HepG2 (cell line): ENCODE results near the gene RASSF7. TPM values are rescaled to one million over a fixed set of nuclear protein-coding genes. Genes with fewer than 3 reads are reported as not detected.

ENCODE experiments used
- CHCHD3 ChIP-seq: sonication (generic); formaldehyde crosslinking; IDR thresholded peaks from 2 replicates; pipeline ENCODE4 v1.8.0; 2022; ENCODE audit warnings: mild to moderate bottlenecking, missing genetic modification reagents, moderate library complexity
- CHD2 ChIP-seq: IDR thresholded peaks from 2 replicates; pipeline ENCODE4 v1.6.1; 2011; ENCODE audit warnings: low read depth, low read length, improper control_type of control experiment
- EHMT2 ChIP-seq: fragments of 200-600 bp; sonication (generic); IDR thresholded peaks from 2 replicates; pipeline ENCODE4 v1.7.0; 2017; ENCODE audit warnings: antibody characterized with exemption, low read depth, low read length, borderline replicate concordance
- HNRNPK ChIP-seq: fragments of 200-400 bp; formaldehyde crosslinking; IDR thresholded peaks from 2 replicates; pipeline ENCODE4 v1.6.1; 2018; ENCODE audit warnings: low read length, low read depth, moderate library complexity, mild to moderate bottlenecking; ENCODE audit not compliant: poor library complexity, severe bottlenecking
- MIXL1 ChIP-seq: IDR thresholded peaks from 2 replicates; pipeline ENCODE4 v1.6.1; 2016
- MNT ChIP-seq: fragments of 450-650 bp; IDR thresholded peaks from 2 replicates; pipeline ENCODE4 v1.6.1; 2016
- MZF1 ChIP-seq: sonication (generic); formaldehyde crosslinking; IDR thresholded peaks from 2 replicates; pipeline ENCODE4 v1.8.1; 2023; ENCODE audit warnings: mild to moderate bottlenecking, missing genetic modification reagents, borderline replicate concordance
- RBM39 ChIP-seq: fragments of 200-400 bp; formaldehyde crosslinking; IDR thresholded peaks from one replicate; pipeline ENCODE4 v1.6.1; 2018; ENCODE audit warnings: antibody characterized with exemption, mild to moderate bottlenecking, low read depth, low read length; ENCODE audit not compliant: poor library complexity, severe bottlenecking
- SP2 ChIP-seq: sonication (generic); formaldehyde crosslinking; IDR thresholded peaks from 2 replicates; pipeline ENCODE4 v1.5.1; 2020; ENCODE audit warnings: mild to moderate bottlenecking, missing genetic modification reagents
- TERF1 ChIP-seq: sonication (generic); formaldehyde crosslinking; IDR thresholded peaks from 2 replicates; pipeline ENCODE4 v1.8.0; 2022; ENCODE audit warnings: mild to moderate bottlenecking, missing genetic modification reagents, moderate library complexity
- WIZ ChIP-seq: sonication (generic); formaldehyde crosslinking; IDR thresholded peaks from 2 replicates; pipeline ENCODE4 v1.5.1; 2020; ENCODE audit warnings: mild to moderate bottlenecking, missing genetic modification reagents
- ZBTB1 ChIP-seq: sonication (generic); formaldehyde crosslinking; IDR thresholded peaks from 2 replicates; pipeline ENCODE4 v1.4.0; 2020; ENCODE audit warnings: missing genetic modification reagents, borderline replicate concordance
- ZNF263 ChIP-seq: sonication (generic); formaldehyde crosslinking; IDR thresholded peaks from 2 replicates; pipeline ENCODE4 v1.4.0; 2020; ENCODE audit warnings: missing genetic modification reagents
- ZNF407 ChIP-seq: sonication (generic); formaldehyde crosslinking; IDR thresholded peaks from one replicate; pipeline ENCODE4 v1.5.1; 2020; ENCODE audit warnings: mild to moderate bottlenecking, missing genetic modification reagents; ENCODE audit errors: not compliant biosample characterization
- ZNF430 ChIP-seq: sonication (generic); formaldehyde crosslinking; IDR thresholded peaks from 2 replicates; pipeline ENCODE4 v1.9.0; 2021; ENCODE audit warnings: mild to moderate bottlenecking, missing genetic modification reagents
- ZNF549 ChIP-seq: sonication (generic); formaldehyde crosslinking; IDR thresholded peaks from 2 replicates; pipeline ENCODE4 v1.5.0; 2020; ENCODE audit warnings: missing genetic modification reagents
- ZSCAN5A ChIP-seq: sonication (generic); formaldehyde crosslinking; IDR thresholded peaks from 2 replicates; pipeline ENCODE4 v1.8.0; 2022; ENCODE audit warnings: mild to moderate bottlenecking, missing genetic modification reagents, borderline replicate concordance
- polyA plus RNA-seq, 8 experiments: library from polyadenylated mRNA; depleted of rRNA in 3 of 8; stranded (reverse) in 7 of 8; unstranded in 1 of 8; fragments of >200 nt; fragmentation: Illumina TruSeq in 4 of 8; extraction: Trizol in 4 of 8; gene quantifications; 2 replicates each; pipeline versions ENCODE4 v1.2.1 to v1.2.3, GENCODE V29; 2011 to 2016; ENCODE audit warnings: low read depth in 4 of 8, missing spikeins in 1 of 8, mixed read lengths in 1 of 8; ENCODE audit not compliant: insufficient read depth in 1 of 8
- total RNA-seq, 5 experiments: library from RNA; depleted of rRNA; stranded (reverse); fragments of >200 nt; fragmentation: Illumina TruSeq; extraction: Trizol; gene quantifications; 2 replicates each; pipeline ENCODE4 v1.2.3, GENCODE V29; 2016; ENCODE audit warnings: low read depth in 1 of 5

The RASSF7 gene
- total and polyA plus RNA-seq, 2 of the 13 experiments (the other 11 are each of a cell fraction or from before 2014, with no cell fraction given) = 20.2 to 28.6 TPM

GRCh38 chr11:557328-558132, 3.2 kb upstream of the RASSF7 start (continued):
- no peak for TF ChIP-seq CHCHD3 (CRISPR knock-in tag)
- no peak for TF ChIP-seq EHMT2
- TF ChIP-seq TERF1 (CRISPR knock-in tag) = no peak
- TF ChIP-seq WIZ (CRISPR knock-in tag) = no peak
- no peak for TF ChIP-seq ZSCAN5A
- no peak for TF ChIP-seq CHD2
- TF ChIP-seq ZNF549 (CRISPR knock-in tag) = no peak
- no peak for TF ChIP-seq MIXL1
- no peak for TF ChIP-seq SP2 (CRISPR knock-in tag)
- no peak for TF ChIP-seq HNRNPK
- no peak for TF ChIP-seq ZNF430
- no peak for TF ChIP-seq ZBTB1 (CRISPR knock-in tag)
- TF ChIP-seq MZF1 (CRISPR knock-in tag) = no peak
- no peak for TF ChIP-seq ZNF407 (CRISPR knock-in tag)
- no peak for TF ChIP-seq RBM39
- TF ChIP-seq MNT = peak; percentile 37
- TF ChIP-seq ZNF263 (CRISPR knock-in tag) = peak; percentile 90
